ENCODE data around the gene MEIKIN. TPM values are rescaled to one million over a fixed set of nuclear protein-coding genes. Genes with fewer than 3 reads are reported as not detected.

The MEIKIN gene
- total RNA-seq, 1 experiment from 2014 or later, result not detected

DNA sequence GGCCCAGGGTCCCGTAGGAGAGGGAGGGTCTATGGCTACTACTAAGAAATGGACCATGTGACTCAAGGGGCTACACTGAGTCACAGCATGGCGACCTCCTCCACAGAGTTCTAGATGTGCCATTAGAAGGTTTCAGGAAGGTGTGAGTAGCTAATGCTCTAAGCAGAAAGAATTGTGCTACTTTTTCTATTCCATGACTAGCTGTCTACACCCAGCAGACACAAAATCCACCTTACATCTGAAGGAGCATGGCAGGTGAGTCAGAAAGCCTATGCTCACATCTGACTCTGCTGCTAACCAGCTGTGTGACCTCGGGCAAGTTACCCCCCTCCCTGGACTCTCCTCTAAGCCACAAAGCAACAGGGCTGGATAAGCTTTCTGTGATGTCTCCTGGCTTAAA is 14.4 kb upstream of the MEIKIN start:
- H3K4me2 ChIP-seq (ENCODE audit: insufficient read depth, insufficient read length, low read length), result no peak overlapping the region
- H2BK20ac ChIP-seq (ENCODE audit: low read depth, low read length, poor library complexity, severe bottlenecking), result no peak overlapping the region
- no peaks in the 10 kb centered on the region for H3K79me2 ChIP-seq (ENCODE audit: insufficient read depth, low read length)
- H3K27me3 ChIP-seq (ENCODE audit: insufficient read depth, low read length), result no peaks in the 10 kb centered on the region
- Mint-ChIP-seq H3K9me3 (no peaks in the 10 kb centered on the region), H3K27ac (peak overlapping the region in 1 of 3 experiments; percentile 52; a peak in 1 of 7 replicates), H3K4me3 (no peak overlapping the region), H3K36me3 (ENCODE audit: insufficient read depth in 1 of 3, low read depth in 3 of 3) (no peaks in the 10 kb centered on the region), H3K27me3 (ENCODE audit: low read depth) (no peaks in the 10 kb centered on the region), H3K4me1 (peaks cover 4 to 6% of the 10 kb centered on the region in 2 experiments; a peak in 3 of 4 replicates)
- H3T11ph ChIP-seq (ENCODE audit: low read length), result no peak overlapping the region
- H3K27ac ChIP-seq (ENCODE audit: insufficient read length, low read depth, low read length), result no peak overlapping the region
- no peak overlapping the region for H2BK5ac ChIP-seq (ENCODE audit: insufficient read length, low read length)
- H4K91ac ChIP-seq (ENCODE audit: insufficient read length, low read depth, low read length), result no peak overlapping the region
- H2BK120ac ChIP-seq (ENCODE audit: low read depth, low read length, poor library complexity, severe bottlenecking), result no peak overlapping the region
- H4K20me1 ChIP-seq (ENCODE audit: control insufficient read depth, insufficient read depth, insufficient read length), result no peaks in the 10 kb centered on the region
- H3K23me2 ChIP-seq (ENCODE audit: insufficient read length, low read depth, low read length, poor library complexity, severe bottlenecking), result no peaks in the 10 kb centered on the region
- no peak overlapping the region for H2BK12ac ChIP-seq (ENCODE audit: insufficient read length, low read depth, low read length)
- H3K14ac ChIP-seq (ENCODE audit: insufficient read depth, low read length), result no peak overlapping the region
- no peaks in the 10 kb centered on the region for H3K9me3 ChIP-seq (ENCODE audit: control insufficient read depth, low read depth, low read length)
- no peak for DNase-seq
- H2BK15ac ChIP-seq (ENCODE audit: low read depth, low read length), result no peak overlapping the region
- H3K18ac ChIP-seq (ENCODE audit: insufficient read length, low read depth, low read length), result no peak overlapping the region
- no peak overlapping the region for H3K9ac ChIP-seq (ENCODE audit: extremely low read depth, insufficient read length, low read length)
- H2AFZ ChIP-seq (ENCODE audit: low read length), result no peak overlapping the region
- H3K56ac ChIP-seq (ENCODE audit: insufficient read length, low read depth, low read length), result no peak overlapping the region
- TF ChIP-seq, protein P1, sequence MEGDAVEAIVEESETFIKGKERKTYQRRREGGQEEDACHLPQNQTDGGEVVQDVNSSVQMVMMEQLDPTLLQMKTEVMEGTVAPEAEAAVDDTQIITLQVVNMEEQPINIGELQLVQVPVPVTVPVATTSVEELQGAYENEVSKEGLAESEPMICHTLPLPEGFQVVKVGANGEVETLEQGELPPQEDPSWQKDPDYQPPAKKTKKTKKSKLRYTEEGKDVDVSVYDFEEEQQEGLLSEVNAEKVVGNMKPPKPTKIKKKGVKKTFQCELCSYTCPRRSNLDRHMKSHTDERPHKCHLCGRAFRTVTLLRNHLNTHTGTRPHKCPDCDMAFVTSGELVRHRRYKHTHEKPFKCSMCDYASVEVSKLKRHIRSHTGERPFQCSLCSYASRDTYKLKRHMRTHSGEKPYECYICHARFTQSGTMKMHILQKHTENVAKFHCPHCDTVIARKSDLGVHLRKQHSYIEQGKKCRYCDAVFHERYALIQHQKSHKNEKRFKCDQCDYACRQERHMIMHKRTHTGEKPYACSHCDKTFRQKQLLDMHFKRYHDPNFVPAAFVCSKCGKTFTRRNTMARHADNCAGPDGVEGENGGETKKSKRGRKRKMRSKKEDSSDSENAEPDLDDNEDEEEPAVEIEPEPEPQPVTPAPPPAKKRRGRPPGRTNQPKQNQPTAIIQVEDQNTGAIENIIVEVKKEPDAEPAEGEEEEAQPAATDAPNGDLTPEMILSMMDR (conservative IDR thresholded peaks at IDR 0.05), result no peak
- H2AK5ac ChIP-seq (ENCODE audit: insufficient read length, low read length), result no peak overlapping the region
- H3K4me1 ChIP-seq (ENCODE audit: insufficient read depth, low read length), result no peaks in the 10 kb centered on the region
- WGBS (ENCODE audit: extremely low coverage, insufficient read length, low lambda C conversion rate), result no CpG with 5 or more reads among the region's 3 CpGs
- H4K8ac ChIP-seq (replicated peaks; ENCODE audit: insufficient read length, low read depth, low read length), result no peak overlapping the region
- H3K79me1 ChIP-seq (ENCODE audit: insufficient read depth, low read depth, low read length, poor library complexity, severe bottlenecking), result no peaks in the 10 kb centered on the region
- H3K23ac ChIP-seq (ENCODE audit: insufficient read length, low read depth, low read length), result no peak overlapping the region
- no peak overlapping the region for H4K5ac ChIP-seq (ENCODE audit: insufficient read length, low read depth, low read length)
- H3K4ac ChIP-seq (ENCODE audit: low read depth, low read length), result no peak overlapping the region

Data from H9 (cell line).